HepG2 (cell line): ENCODE results near the gene CCNB2.

Experiments used
- PAWR ChIP-seq: sonication (generic); formaldehyde crosslinking; IDR thresholded peaks from 2 replicates; pipeline ENCODE4 v1.4.0; 2020; ENCODE audit warnings: missing genetic modification reagents, mild to moderate bottlenecking, borderline replicate concordance
- PTBP1 ChIP-seq: fragments of 200-400 bp; formaldehyde crosslinking; IDR thresholded peaks from 2 replicates; pipeline ENCODE4 v1.6.1; 2018; ENCODE audit warnings: low read length, low read depth; ENCODE audit not compliant: poor library complexity, severe bottlenecking
- ZNF143 ChIP-seq: sonication (generic); formaldehyde crosslinking; IDR thresholded peaks from 2 replicates; pipeline ENCODE4 v1.4.0; 2020; ENCODE audit warnings: missing genetic modification reagents
- TF ChIP-seq, protein P1 (sequence below): sonication (generic); formaldehyde crosslinking; IDR thresholded peaks from 2 replicates; pipeline ENCODE4 v1.5.1; 2020; ENCODE audit warnings: mild to moderate bottlenecking, missing genetic modification reagents, moderate library complexity
- TF ChIP-seq, protein P2 (sequence below): sonication (generic); formaldehyde crosslinking; IDR thresholded peaks from 2 replicates; pipeline ENCODE4 v1.8.0; 2022; ENCODE audit warnings: missing genetic modification reagents, mild to moderate bottlenecking, moderate library complexity, borderline replicate concordance

DNA sequence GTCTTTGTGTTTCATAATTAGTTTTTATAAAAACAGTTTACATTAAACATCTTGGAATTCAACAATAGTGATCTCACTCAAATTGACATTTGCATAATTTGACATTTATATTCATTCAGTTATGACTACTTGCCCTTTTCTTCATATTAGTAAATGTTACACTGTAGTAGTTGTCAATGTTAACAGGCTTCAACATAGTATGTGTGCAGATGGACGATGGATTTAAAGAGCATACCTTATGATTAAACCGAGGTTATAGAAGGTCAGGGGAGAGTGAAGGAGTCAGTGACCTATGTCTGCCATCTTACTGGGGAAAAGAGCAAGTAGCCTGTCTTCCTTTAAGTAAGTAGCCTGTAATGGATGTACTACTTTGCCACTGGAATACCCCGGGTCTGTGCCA is 8.5 kb upstream of the CCNB2 start:
- no peak for TF ChIP-seq ZNF143 (CRISPR knock-in tag)
- TF ChIP-seq, protein P1, sequence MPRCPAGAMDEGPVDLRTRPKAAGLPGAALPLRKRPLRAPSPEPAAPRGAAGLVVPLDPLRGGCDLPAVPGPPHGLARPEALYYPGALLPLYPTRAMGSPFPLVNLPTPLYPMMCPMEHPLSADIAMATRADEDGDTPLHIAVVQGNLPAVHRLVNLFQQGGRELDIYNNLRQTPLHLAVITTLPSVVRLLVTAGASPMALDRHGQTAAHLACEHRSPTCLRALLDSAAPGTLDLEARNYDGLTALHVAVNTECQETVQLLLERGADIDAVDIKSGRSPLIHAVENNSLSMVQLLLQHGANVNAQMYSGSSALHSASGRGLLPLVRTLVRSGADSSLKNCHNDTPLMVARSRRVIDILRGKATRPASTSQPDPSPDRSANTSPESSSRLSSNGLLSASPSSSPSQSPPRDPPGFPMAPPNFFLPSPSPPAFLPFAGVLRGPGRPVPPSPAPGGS (CRISPR knock-in tag): no peak
- TF ChIP-seq, protein P2, sequence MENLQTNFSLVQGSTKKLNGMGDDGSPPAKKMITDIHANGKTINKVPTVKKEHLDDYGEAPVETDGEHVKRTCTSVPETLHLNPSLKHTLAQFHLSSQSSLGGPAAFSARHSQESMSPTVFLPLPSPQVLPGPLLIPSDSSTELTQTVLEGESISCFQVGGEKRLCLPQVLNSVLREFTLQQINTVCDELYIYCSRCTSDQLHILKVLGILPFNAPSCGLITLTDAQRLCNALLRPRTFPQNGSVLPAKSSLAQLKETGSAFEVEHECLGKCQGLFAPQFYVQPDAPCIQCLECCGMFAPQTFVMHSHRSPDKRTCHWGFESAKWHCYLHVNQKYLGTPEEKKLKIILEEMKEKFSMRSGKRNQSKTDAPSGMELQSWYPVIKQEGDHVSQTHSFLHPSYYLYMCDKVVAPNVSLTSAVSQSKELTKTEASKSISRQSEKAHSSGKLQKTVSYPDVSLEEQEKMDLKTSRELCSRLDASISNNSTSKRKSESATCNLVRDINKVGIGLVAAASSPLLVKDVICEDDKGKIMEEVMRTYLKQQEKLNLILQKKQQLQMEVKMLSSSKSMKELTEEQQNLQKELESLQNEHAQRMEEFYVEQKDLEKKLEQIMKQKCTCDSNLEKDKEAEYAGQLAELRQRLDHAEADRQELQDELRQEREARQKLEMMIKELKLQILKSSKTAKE (CRISPR knock-in tag): no peak
- TF ChIP-seq PAWR (CRISPR knock-in tag): no peak
- TF ChIP-seq PTBP1: no peak
